ENCODE measurements around the gene MTHFD1L.

DNA sequence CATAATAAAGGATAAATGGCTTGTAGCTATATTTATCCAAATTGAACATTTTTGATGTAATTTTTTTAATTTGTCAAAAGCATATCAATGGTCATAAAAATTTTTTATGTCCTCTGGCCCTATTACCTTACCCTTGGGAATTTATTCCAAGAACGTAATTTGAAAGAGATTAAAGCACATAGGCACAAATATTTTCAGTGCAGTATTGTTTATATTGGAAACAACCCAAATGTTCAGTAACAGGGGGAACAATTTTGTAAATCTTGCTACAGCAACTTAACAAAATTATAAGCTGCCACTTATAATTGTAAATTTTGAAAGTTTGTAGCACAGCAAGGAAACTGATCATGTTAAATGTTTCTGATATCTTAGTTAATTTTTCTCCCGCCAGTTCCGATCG is 142.4 kb downstream of the MTHFD1L start:
- no peak for TF ChIP-seq POLR2AphosphoS5 (IDR thresholded peaks at IDR 0.05)
- TF ChIP-seq, protein P1, sequence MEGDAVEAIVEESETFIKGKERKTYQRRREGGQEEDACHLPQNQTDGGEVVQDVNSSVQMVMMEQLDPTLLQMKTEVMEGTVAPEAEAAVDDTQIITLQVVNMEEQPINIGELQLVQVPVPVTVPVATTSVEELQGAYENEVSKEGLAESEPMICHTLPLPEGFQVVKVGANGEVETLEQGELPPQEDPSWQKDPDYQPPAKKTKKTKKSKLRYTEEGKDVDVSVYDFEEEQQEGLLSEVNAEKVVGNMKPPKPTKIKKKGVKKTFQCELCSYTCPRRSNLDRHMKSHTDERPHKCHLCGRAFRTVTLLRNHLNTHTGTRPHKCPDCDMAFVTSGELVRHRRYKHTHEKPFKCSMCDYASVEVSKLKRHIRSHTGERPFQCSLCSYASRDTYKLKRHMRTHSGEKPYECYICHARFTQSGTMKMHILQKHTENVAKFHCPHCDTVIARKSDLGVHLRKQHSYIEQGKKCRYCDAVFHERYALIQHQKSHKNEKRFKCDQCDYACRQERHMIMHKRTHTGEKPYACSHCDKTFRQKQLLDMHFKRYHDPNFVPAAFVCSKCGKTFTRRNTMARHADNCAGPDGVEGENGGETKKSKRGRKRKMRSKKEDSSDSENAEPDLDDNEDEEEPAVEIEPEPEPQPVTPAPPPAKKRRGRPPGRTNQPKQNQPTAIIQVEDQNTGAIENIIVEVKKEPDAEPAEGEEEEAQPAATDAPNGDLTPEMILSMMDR (IDR thresholded peaks at IDR 0.05), result no peak
- TF ChIP-seq POLR2A (IDR thresholded peaks at IDR 0.05), result no peak
